Activated B cell treated with CpG ODN at 0.5 μM for 24 hours (primary cell): ENCODE data around the gene SRCIN1. TPM values are rescaled to one million over a fixed set of nuclear protein-coding genes. Genes with fewer than 3 reads are reported as not detected.

Experiments
- ATAC-seq: fragments of 200-7000 bp; cut with Tn5 transposase; one replicate; pipeline ENCODE4 v1.10.0; 2021; ENCODE audit warnings: low read depth, mild to moderate bottlenecking, moderate library complexity
- CTCF ChIA-PET: fragments of 350-600 bp; sonication (Branson Sonifier 250); formaldehyde crosslinking; loops from one replicate; lab custom pipeline; 2021; ENCODE audit warnings: antibody characterized with exemption; lab: Charles Lee
- POLR2A ChIA-PET: fragments of 350-600 bp; sonication (Branson Sonifier 250); formaldehyde crosslinking; loops from one replicate; lab custom pipeline; 2021; ENCODE audit warnings: antibody characterized with exemption; lab: Charles Lee
- DNase-seq: peaks from one replicate; pipeline ENCODE4 v3.0.0; 2022
- H3K27ac Mint-ChIP-seq: one replicate; pipeline ENCODE4 v1.8.0; 2020; ENCODE audit warnings: mixed read lengths
- H3K27me3 Mint-ChIP-seq: one replicate; pipeline ENCODE4 v1.8.0; 2021; ENCODE audit warnings: mixed read lengths
- H3K36me3 Mint-ChIP-seq: one replicate; pipeline ENCODE4 v1.8.0; 2021; ENCODE audit warnings: low read depth, mixed read lengths
- H3K4me1 Mint-ChIP-seq: one replicate; pipeline ENCODE4 v1.8.0; 2021; ENCODE audit warnings: mixed read lengths
- H3K4me3 Mint-ChIP-seq: one replicate; pipeline ENCODE4 v1.8.0; 2020; ENCODE audit warnings: mild to moderate bottlenecking, mixed read lengths
- H3K9me3 Mint-ChIP-seq: one replicate; pipeline ENCODE4 v1.8.0; 2020; ENCODE audit warnings: mixed read lengths
- CTCF ChIP-seq: fragments of 200-600 bp; IDR thresholded peaks from one replicate; pipeline ENCODE4 v1.8.0; 2022; ENCODE audit warnings: antibody characterized with exemption, mild to moderate bottlenecking
- intact Hi-C: fragments of 100-400 bp; cut with micrococcal nuclease; formaldehyde crosslinking; loops from one replicate; pipeline ENCODE4 v1.15.1; 2024
- total RNA-seq: library from RNA; stranded (reverse); gene quantifications from 2 replicates; pipeline ENCODE4 v1.2.3, GENCODE V29; 2022

SRCIN1 gene
- total RNA-seq, 1 donor from 2014 or later = 0.35 TPM

- no peak for ATAC-seq
- Mint-ChIP-seq H3K4me3 (no peak overlapping the region), H3K27me3 (peaks cover 18% of the 10 kb centered on the region), H3K4me1 (peaks cover 23% of the 10 kb centered on the region), H3K27ac (no peak overlapping the region), H3K36me3 (no peaks in the 10 kb centered on the region), H3K9me3 (no peaks in the 10 kb centered on the region)
- no peak for DNase-seq
- intact Hi-C loops = loop anchor here (5.0 kb wide), 1 partner anchor 196 kb away; the partner anchor contains the start of gene PSMB3
- ChIA-PET POLR2A (interaction anchor here (0.5 kb wide), 1 partner anchor 499 kb away, joined by 3 read pairs; no protein-coding TSS in a partner anchor), CTCF (interaction anchor here (0.9 to 2.6 kb wide), 4 partner anchors 29 to 179 kb away, joined by 3 to 11 read pairs (median 6); no protein-coding TSS in a partner anchor)
- TF ChIP-seq CTCF = no peak
Observed at GRCh38 chr17:38556239-38556638, 49.5 kb downstream of the SRCIN1 start.

- Mint-ChIP-seq H3K4me3 (no peak overlapping the region), H3K4me1 (peaks cover 12% of the 10 kb centered on the region), H3K27ac (no peak overlapping the region), H3K36me3 (no peaks in the 10 kb centered on the region), H3K27me3 (peaks cover 14% of the 10 kb centered on the region), H3K9me3 (no peaks in the 10 kb centered on the region)
- DNase-seq (no peak), ATAC-seq (no peak)
- intact Hi-C loops = loop anchor here (5.0 kb wide), 1 partner anchor 198 kb away; the partner anchor contains the start of gene PSMB3
- POLR2A ChIA-PET = no interaction called here
- CTCF ChIA-PET = interaction anchor here (0.6 to 2.6 kb wide), 4 partner anchors 30 to 113 kb away, joined by 3 to 11 read pairs (median 6); no protein-coding TSS in a partner anchor
- TF ChIP-seq CTCF = no peak
Observed at GRCh38 chr17:38554430-38555350, 51.1 kb downstream of the SRCIN1 start.

GRCh38 chr17:38552343-38552742 lies 53.4 kb downstream of the SRCIN1 start:
- intact Hi-C loops = no loop called here
- ChIA-PET POLR2A (no interaction called here), CTCF (no interaction called here)
- no peaks in the 10 kb centered on the region for H3K36me3 Mint-ChIP-seq
- H3K4me3 Mint-ChIP-seq = no peak overlapping the region
- H3K4me1 Mint-ChIP-seq = no peaks in the 10 kb centered on the region
- no peak overlapping the region for H3K27ac Mint-ChIP-seq
- ATAC-seq (no peak), DNase-seq (no peak)
- TF ChIP-seq CTCF = no peak
- H3K27me3 Mint-ChIP-seq = peaks cover 16% of the 10 kb centered on the region
- H3K9me3 Mint-ChIP-seq = no peaks in the 10 kb centered on the region

GRCh38 chr17:38551121-38551520 lies 54.6 kb downstream of the SRCIN1 start:
- Mint-ChIP-seq H3K4me1 (no peaks in the 10 kb centered on the region), H3K4me3 (no peak overlapping the region), H3K27me3 (peaks cover 22% of the 10 kb centered on the region), H3K27ac (no peak overlapping the region), H3K9me3 (no peaks in the 10 kb centered on the region), H3K36me3 (no peaks in the 10 kb centered on the region)
- intact Hi-C loops = no loop called here
- ChIA-PET CTCF (no interaction called here), POLR2A (no interaction called here)
- ATAC-seq = no peak
- no peak for DNase-seq
- no peak for TF ChIP-seq CTCF

- TF ChIP-seq CTCF = no peak
- Mint-ChIP-seq H3K27ac (no peak overlapping the region), H3K27me3 (peaks cover 22% of the 10 kb centered on the region), H3K4me3 (no peak overlapping the region), H3K36me3 (no peaks in the 10 kb centered on the region), H3K9me3 (no peaks in the 10 kb centered on the region), H3K4me1 (no peaks in the 10 kb centered on the region)
- intact Hi-C loops = no loop called here
- ATAC-seq = no peak
- ChIA-PET CTCF (interaction anchor here (1.3 kb wide), 1 partner anchor 9 kb away, joined by 7 read pairs; no protein-coding TSS in a partner anchor), POLR2A (no interaction called here)
- no peak for DNase-seq
Observed at GRCh38 chr17:38550661-38551060, 55.1 kb downstream of the SRCIN1 start.
